Pancreas (tissue), 10 donors: ENCODE data around the gene ITPR1. TPM values are rescaled to one million over a fixed set of nuclear protein-coding genes. Genes with fewer than 3 reads are reported as not detected.

Experiments
- ATAC-seq, 4 donors: fragments of 200-7000 bp; cut with Tn5 transposase; one replicate each; pipeline versions ENCODE4 v1.8.0 to v1.9.1; 2020; ENCODE audit warnings: mild to moderate bottlenecking in 4 of 4, moderate library complexity in 4 of 4
- DNase-seq, 6 donors: peaks; one replicate each; pipeline ENCODE4 v3.0.0-alpha.2; 2020
- FAIRE-seq: peaks from 2 replicates; lab custom pipeline; 2012; peaks lifted over from hg19 to GRCh38; lab: Jason Lieb, UNC
- H3K27ac ChIP-seq, 4 donors: fragments of 200-600 bp; sonication (generic); 1 replicate in 3 of 4; 2 replicates in 1 of 4; pipeline versions ENCODE4 v1.5.0 to v1.8.0; 2020
- H3K27me3 ChIP-seq, 4 donors: fragments of 200-600 bp; one replicate each; pipeline ENCODE4 v1.8.0; 2021
- H3K36me3 ChIP-seq, 3 donors: fragments of 200-600 bp; sonication (generic) in 1 of 3; one replicate each; pipeline versions ENCODE4 v1.5.0 to v1.8.0; 2020 to 2021
- H3K4me1 ChIP-seq, 3 donors: fragments of 200-600 bp; one replicate each; pipeline ENCODE4 v1.8.0; 2021
- H3K4me3 ChIP-seq, 4 donors: fragments of 200-600 bp; sonication (generic) in 2 of 4; one replicate each; pipeline versions ENCODE4 v1.5.0 to v1.8.0; 2020 to 2021
- H3K9me3 ChIP-seq, 4 donors: fragments of 200-600 bp; one replicate each; pipeline ENCODE4 v1.8.0; 2021
- CTCF ChIP-seq, 4 donors: fragments of 200-600 bp; sonication (generic) in 3 of 4; IDR thresholded peaks; one replicate each; pipeline versions ENCODE4 v1.5.0 to v1.8.0; 2021; ENCODE audit warnings: antibody characterized with exemption in 4 of 4
- WGBS, 2 donors: extraction: QIAGEN DNeasy Blood & Tissue Kit; methylation state at CpG; one replicate each; pipeline ENCODE4 v1.1.7; 2013; 5-methylcytosine and 5-hydroxymethylcytosine counted together
- intact Hi-C, 3 donors: fragments of 100-400 bp; cut with DNase I; formaldehyde crosslinking; loops; one replicate each; pipeline versions ENCODE4 v1.11.1 to v1.14.2; 2022
- polyA plus RNA-seq, 2 donors: library from polyadenylated mRNA; stranded (reverse); fragments of 200-250 nt; gene quantifications; one replicate each; pipeline ENCODE4 v1.2.3, GENCODE V29; 2013
- total RNA-seq, 6 donors: library from RNA; stranded (reverse); fragmentation: NEBNext Ultra II Directional in 4 of 6; extraction: Animal tissue kit (Norgen Biotek cat#: 25700) in 4 of 6; gene quantifications; one replicate each; pipeline versions ENCODE4 v1.2.1 to v1.2.4, GENCODE V29; 2021 to 2023
- donor health status: healthy with polysubstance abuse.
- donor health status: DM: no; HTN: no; CAD: no; lungs with moderate emphysema.
- donor health status: DM: no; HTN: no; CAD: no.
- donor health status: control.
- donor health status: control.
- donor health status: Bipolar disorder and iron deficiency.
- donor health status: DM: yes; HTN: yes; CAD: no.
- donor health status: DM: no; HTN: no; CAD: no.
- donor health status: DM: no; HTN: no; CAD: no.
- donor health status: DM: yes; HTN: yes; CAD: no.

The ITPR1 gene
- total and polyA plus RNA-seq, 8 donors: 4.5 to 19.1 (median 10.1) TPM

- H3K4me1 ChIP-seq: no peaks in the 10 kb centered on the region
- ATAC-seq (no peak), FAIRE-seq (no peak), DNase-seq (no peak)
- H3K9me3 ChIP-seq: no peaks in the 10 kb centered on the region
- intact Hi-C loops: no loop called here
- no peaks in the 10 kb centered on the region for H3K27me3 ChIP-seq
- no peak overlapping the region for H3K27ac ChIP-seq
- no peak for TF ChIP-seq CTCF (IDR thresholded peaks at IDR 0.05)
- 71 to 73% methylated on average over 4 of the region's 4 CpGs for WGBS, 2 donors
- no peaks in the 10 kb centered on the region for H3K36me3 ChIP-seq
- no peak overlapping the region for H3K4me3 ChIP-seq
Measured at GRCh38 chr3:4599612-4600011, 106.5 kb downstream of the ITPR1 start.

- intact Hi-C loops: no loop called here
- Histone ChIP-seq H3K27ac (no peak overlapping the region), H3K4me1 (no peaks in the 10 kb centered on the region), H3K9me3 (no peaks in the 10 kb centered on the region), H3K4me3 (no peak overlapping the region), H3K27me3 (no peaks in the 10 kb centered on the region), H3K36me3 (no peaks in the 10 kb centered on the region)
- DNase-seq (no peak), ATAC-seq (no peak), FAIRE-seq (no peak)
- WGBS, 2 donors: 65 to 72% methylated on average over 6 of the region's 6 CpGs
- TF ChIP-seq CTCF (IDR thresholded peaks at IDR 0.05): no peak
Measured at GRCh38 chr3:4600493-4600892, 107.3 kb downstream of the ITPR1 start.

GRCh38 chr3:4601892-4602291, 108.7 kb downstream of the ITPR1 start:
- H3K27ac ChIP-seq: no peak overlapping the region
- ATAC-seq (no peak), DNase-seq (no peak), FAIRE-seq (no peak)
- WGBS, 2 donors: 46 to 66% methylated on average over 3 of the region's 3 CpGs
- no peak for TF ChIP-seq CTCF (IDR thresholded peaks at IDR 0.05)
- H3K36me3 ChIP-seq: no peaks in the 10 kb centered on the region
- no peaks in the 10 kb centered on the region for H3K27me3 ChIP-seq
- no peak overlapping the region for H3K4me3 ChIP-seq
- H3K4me1 ChIP-seq: no peaks in the 10 kb centered on the region
- H3K9me3 ChIP-seq: no peaks in the 10 kb centered on the region
- intact Hi-C loops: no loop called here

GRCh38 chr3:4604693-4605092, 111.5 kb downstream of the ITPR1 start:
- no peak overlapping the region for H3K27ac ChIP-seq
- H3K9me3 ChIP-seq: no peaks in the 10 kb centered on the region
- DNase-seq (no peak), ATAC-seq (no peak), FAIRE-seq (no peak)
- H3K4me3 ChIP-seq: no peak overlapping the region
- intact Hi-C loops: no loop called here
- H3K36me3 ChIP-seq: no peaks in the 10 kb centered on the region
- H3K27me3 ChIP-seq: no peaks in the 10 kb centered on the region
- TF ChIP-seq CTCF (IDR thresholded peaks at IDR 0.05): no peak
- 90 to 96% methylated on average over 5 of the region's 5 CpGs for WGBS, 2 donors
- H3K4me1 ChIP-seq: no peaks in the 10 kb centered on the region

- intact Hi-C loops: no loop called here
- FAIRE-seq (no peak), DNase-seq (no peak), ATAC-seq (no peak)
- H3K36me3 ChIP-seq: no peaks in the 10 kb centered on the region
- 69 to 71% methylated on average over 4 of the region's 4 CpGs for WGBS, 2 donors
- TF ChIP-seq CTCF (IDR thresholded peaks at IDR 0.05): no peak
- H3K27ac ChIP-seq: no peak overlapping the region
- H3K9me3 ChIP-seq: no peaks in the 10 kb centered on the region
- H3K27me3 ChIP-seq: no peaks in the 10 kb centered on the region
- H3K4me3 ChIP-seq: no peak overlapping the region
- H3K4me1 ChIP-seq: no peaks in the 10 kb centered on the region
Measured at GRCh38 chr3:4606911-4607310, 113.8 kb downstream of the ITPR1 start.
